Posterior cingulate gyrus (tissue), 11 donors: Measurements from ENCODE around the gene RRAD.
A peak's percentile ranks its signal among the peaks of the same experiment; 100 is the strongest.
"Not testable (repeated sequence)": the region's sequence is repeated elsewhere in the genome, so short reads cannot be mapped to it uniquely, and the experiment has no call there.

Experiments
- DNase-seq, 10 donors: peaks; one replicate each; pipeline versions ENCODE4 v3.0.0 to v3.0.0-alpha.2; 2020 to 2021; ENCODE audit warnings: mixed read lengths in 3 of 10
- intact Hi-C: fragments of 100-400 bp; cut with DNase I; formaldehyde crosslinking; loops from one replicate; pipeline ENCODE4 v1.15.1; 2023

The RRAD gene

GRCh38 chr16:66925322-66925840, at the start of gene RRAD:
Gene RRAD (minus strand): TSS chr16:66925535. CDS start chr16:66925179, 356 bp downstream.
- intact Hi-C loops, result no loop called here

DNA sequence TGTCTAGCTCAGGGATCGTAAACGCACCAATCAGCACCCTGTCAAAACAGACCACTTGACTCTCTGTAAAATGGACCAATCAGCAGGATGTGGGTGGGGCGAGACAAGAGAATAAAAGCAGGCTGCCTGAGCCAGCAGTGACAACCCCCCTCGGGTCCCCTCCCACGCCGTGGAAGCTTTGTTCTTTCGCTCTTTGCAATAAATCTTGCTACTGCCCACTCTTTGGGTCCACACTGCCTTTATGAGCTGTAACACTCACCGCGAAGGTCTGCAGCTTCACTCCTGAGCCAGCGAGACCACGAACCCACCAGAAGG, 49.6 kb upstream of the RRAD start:
- peak in 3 of 10 donors; percentile 24 to 50 (median 40) for DNase-seq
- intact Hi-C loops, result not testable (repeated sequence)

More at GRCh38 chr16:66925322-66925840, at the start of gene RRAD:
- no peak for DNase-seq

DNA sequence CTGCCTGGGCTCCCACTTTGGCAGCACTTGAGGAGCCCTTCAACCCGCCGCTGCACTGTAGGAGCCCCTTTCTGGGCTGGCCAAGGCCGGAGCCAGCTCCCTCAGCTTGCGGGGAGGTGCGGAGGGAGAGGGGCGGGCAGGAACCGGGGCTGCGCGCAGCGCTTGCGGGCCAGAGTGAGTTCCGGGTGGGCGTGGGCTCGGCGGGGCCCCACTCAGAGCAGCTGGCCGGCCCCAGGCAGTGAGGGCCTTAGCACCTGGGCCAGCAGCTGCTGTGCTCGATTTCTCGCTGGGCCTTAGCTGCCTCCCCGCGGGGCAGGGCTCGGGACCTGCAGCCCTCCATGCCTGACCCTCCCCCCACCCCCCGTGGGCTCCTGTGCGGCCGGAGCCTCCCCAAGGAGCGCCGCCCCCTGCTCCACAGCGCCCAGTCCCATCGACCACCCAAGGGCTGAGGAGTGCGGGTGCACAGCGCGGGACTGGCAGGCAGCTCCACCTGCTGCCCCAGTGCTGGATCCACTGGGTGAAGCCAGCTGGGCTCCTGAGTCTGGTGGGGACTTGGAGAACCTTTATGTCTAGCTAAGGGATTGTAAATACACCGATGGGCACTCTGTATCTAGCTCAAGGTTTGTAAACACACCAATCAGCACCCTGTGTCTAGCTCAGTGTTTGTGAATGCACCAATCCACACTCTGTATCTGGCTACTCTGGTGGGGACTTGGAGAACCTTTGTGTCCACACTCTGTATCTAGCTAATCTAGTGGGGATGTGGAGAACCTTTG, 49.0 kb upstream of the RRAD start:
- intact Hi-C loops, result not testable (repeated sequence)
- DNase-seq, result peak in 3 of 10 donors; percentile 35 to 72 (median 45)

DNA sequence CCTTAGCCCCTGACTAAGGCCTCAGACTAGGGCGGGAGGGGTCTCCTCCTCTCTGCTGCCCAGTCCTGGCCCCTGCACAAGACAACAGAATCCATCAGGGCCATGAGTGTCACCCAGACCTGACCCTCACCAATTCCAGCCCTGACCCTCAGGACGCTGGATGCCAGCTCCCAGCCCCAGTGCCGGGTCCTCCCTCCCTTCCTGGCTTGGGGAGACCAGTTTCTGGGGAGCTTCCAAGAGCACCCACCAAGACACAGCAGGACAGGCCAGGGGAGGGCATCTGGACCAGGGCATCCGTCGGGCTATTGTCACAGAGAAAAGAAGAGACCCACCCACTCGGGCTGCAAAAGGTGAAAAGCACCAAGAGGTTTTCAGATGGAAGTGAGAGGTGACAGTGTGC, 48.4 kb upstream of the RRAD start:
- DNase-seq, result peak in 3 of 10 donors; percentile 25 to 77 (median 62)
- intact Hi-C loops, result no loop called here

DNA sequence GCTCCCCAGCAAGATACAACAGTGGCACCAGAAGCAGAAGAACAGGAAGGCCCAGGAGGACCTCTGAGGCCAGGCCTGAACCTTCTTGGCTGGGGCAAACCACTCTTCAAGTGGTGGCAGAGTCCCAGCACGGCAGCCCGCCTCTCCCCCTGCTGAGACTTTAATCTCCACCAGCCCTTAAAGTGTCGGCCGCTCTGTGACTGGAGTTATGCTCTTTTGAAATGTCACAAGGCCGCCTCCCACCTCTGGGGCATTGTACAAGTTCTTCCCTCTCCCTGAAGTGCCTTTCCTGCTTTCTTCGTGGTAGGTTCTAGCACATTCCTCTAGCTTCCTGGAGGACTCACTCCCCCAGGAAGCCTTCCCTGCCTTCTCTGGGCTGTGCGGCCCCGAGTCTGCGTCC, 47.6 kb upstream of the RRAD start:
- peak in 2 of 10 donors; percentile 45 to 56 for DNase-seq
- intact Hi-C loops, result no loop called here

DNA sequence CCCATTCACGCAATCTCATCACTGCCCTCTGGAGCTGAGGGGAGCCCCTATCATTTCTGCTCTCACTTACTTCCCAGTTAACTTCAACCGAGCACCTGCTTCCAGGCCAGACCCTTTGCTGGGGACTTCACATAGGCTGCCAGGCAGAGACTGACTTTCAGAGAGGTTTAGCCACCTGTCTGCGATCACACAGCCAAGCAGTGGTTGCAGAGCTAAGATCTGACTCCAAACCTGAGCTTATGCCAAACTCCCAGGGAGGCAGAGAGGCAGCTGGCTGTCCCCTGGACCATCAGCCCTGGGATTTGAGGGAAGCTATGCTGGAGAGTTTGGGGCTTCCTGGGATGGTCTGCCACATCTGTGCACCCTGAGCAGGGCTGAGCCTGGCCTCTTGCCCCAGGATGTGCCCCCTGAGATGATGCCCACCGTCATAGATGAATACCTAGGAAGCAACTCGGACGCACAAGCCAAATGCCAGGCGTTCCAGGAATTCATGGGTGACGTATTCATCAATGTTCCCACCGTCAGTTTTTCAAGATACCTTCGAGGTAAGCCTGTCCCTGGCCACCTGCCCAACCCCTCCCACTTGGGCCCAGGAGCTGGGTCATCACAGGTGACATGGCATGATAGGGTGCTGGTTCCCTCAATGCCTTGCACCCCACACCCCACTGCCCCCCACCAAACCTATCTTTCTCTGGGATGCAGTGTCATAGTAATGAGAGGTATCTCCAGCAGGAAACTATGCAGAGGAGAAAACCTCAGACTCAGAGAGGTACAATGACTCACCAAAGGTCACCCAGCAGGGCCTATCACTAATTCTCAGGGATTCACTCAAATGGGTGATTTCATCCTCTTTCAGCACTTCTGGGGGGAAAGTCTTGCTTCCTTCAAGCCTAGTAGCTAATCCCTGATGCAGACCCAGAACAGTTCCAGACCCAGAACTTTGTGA, 45.7 kb upstream of the RRAD start:
- intact Hi-C loops, result no loop called here

GRCh38 chr16:66968847-66969246, 43.5 kb upstream of the RRAD start:
- intact Hi-C loops, result no loop called here
- DNase-seq, result peak in 2 of 10 donors; percentile 71 to 80

More for the DNA sequence above, 45.7 kb upstream of the RRAD start:
- DNase-seq, result peak in 3 of 10 donors; percentile 35 to 81 (median 61)

- intact Hi-C loops, result no loop called here
These were observed 38.7 kb upstream of the RRAD start for GRCh38 chr16:66964049-66964448.

GRCh38 chr16:66961914-66962313, 36.6 kb upstream of the RRAD start:
- intact Hi-C loops, result no loop called here
- peak in 2 of 10 donors; percentile 17 to 66 for DNase-seq

More at GRCh38 chr16:66964049-66964448, 38.7 kb upstream of the RRAD start:
- peak in 3 of 10 donors; percentile 59 to 68 (median 59) for DNase-seq

DNA sequence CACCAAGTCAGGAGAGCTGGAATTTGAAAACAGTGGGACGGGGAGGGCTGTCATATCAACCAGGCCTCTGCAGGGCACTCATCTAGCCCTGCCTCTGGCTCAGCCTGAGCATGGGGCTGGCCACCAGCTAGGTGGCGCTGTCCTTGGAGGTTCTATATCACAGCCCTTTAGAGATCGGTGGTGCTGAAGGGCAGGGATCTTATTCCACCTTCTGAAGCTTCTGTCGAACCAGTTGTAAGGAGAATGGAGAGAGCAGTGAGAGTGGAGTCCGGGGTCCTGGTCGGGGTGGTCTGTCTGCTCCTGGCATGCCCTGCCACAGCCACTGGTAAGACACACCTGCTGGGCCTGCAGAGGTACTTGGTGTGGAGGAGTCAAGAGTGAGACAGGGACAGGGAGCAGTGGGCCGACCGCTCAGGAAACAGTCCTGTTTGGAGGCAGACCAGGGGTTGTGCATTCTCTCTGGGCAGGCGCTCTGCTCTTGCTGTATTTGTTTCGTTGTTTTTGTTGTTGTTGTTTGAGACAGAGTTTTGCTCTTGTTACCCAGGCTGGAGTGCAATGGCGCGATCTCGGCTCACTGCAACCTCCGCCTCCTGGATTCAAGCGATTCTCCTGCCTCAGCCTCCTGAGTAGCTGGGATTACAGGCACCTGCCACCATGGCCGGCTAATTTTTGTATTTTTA, 35.9 kb upstream of the RRAD start, which contains the start of gene CES3:
TSS of gene CES3 (plus strand) at position 202 of the 680 bp plus-strand sequence. CDS start at position 244, 42 bp downstream.
- DNase-seq, result peak in 9 of 10 donors; percentile 43 to 94 (median 54)
- intact Hi-C loops, result no loop called here

DNA sequence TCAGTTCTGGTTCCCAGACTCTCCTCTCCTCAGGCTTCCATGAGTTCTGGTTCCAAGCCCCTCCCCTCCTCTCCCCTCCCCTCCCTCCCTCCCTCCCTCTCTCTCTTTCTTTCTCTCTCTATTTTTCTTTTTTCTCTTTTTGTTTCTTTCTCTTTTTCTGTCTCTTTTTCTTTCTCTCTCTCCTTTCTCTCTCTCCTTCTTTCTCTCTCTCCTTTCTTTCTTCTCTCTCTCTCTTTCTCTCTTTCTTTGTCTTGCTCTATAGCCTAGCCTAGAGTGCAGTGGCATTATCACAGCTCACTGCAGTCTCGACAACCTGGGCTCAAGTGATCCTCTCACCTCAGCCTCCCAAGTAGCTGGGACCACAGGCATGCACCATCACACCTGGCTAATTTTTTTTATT, 34.9 kb upstream of the RRAD start:
- intact Hi-C loops, result no loop called here
- peak in 1 of 10 donors; percentile 4 for DNase-seq

DNA sequence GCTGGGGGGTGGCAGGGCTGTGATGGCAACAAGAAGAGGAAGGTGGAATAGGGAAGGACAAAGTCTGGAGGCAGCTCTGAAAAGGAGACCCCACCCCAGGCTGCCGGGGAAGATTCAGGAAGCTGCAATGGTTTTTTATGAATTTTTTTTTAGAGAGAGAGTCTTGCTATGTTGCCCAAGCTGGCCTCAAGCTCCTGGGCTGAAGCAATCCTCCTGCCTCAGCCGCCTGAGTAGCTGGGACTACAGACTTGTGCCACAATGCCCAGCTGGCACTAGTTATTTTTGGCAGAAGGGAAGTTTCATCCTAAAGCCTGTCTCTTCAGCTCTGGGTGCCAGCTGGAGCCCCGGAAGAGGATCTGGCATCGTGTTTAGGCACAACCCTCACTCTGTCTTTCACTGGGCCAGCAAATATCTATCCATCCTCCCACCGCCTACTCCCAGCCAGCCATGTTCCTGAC, 34.4 kb upstream of the RRAD start:
- intact Hi-C loops, result no loop called here
- DNase-seq, result peak in 8 of 10 donors; percentile 48 to 91 (median 70)

DNA sequence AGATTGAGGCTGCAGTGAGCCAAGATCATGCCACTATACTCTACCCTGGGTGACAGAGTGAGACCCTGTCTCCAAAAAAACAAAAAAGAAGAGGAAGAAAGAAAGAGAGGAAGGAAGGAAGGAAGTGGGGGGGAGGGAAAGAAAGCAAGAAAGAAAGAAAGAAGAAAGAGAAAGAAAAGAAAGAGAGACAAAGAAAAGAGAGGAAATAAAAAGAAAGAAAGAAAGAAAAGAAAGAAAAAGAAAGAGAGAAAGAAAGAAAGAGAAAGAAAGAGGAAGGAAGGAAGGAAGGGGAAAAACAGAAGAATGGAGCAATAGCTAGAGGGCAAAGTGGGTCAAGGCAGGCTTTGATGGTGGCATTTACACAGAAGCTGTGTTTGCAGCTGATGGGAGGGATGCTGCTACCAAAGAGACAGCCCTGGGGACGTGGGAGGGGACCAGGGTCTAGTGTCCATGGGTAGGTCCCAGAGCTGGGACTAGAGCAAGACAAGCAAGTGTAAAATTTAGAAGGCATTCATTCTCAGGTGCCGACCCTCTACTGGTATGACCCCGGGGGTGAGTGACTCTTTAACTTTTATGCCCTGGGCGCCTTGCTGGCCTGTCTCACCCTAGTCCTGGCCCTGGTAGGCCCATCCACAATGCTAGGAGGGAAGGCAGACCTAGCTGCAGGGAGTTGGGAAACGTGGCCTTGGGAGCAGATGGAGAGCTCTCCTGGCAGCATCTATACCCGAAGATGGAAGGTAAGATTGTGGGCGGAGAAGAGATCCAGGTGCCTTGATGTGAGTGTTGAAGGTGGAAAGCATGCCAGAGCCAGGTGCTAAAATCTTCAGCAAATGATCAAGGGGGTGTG, 33.7 kb upstream of the RRAD start:
- DNase-seq, result peak in 1 of 10 donors; percentile 52
- intact Hi-C loops, result no loop called here

- intact Hi-C loops, DNase-seq: not testable (repeated sequence)
These were observed 30.8 kb upstream of the RRAD start for GRCh38 chr16:66956154-66956457.

- intact Hi-C loops, result loop anchor here (2.0 kb wide), 1 partner anchor 199 kb away; no protein-coding TSS in a partner anchor
These were observed 30.2 kb upstream of the RRAD start for GRCh38 chr16:66955363-66956153.

DNA sequence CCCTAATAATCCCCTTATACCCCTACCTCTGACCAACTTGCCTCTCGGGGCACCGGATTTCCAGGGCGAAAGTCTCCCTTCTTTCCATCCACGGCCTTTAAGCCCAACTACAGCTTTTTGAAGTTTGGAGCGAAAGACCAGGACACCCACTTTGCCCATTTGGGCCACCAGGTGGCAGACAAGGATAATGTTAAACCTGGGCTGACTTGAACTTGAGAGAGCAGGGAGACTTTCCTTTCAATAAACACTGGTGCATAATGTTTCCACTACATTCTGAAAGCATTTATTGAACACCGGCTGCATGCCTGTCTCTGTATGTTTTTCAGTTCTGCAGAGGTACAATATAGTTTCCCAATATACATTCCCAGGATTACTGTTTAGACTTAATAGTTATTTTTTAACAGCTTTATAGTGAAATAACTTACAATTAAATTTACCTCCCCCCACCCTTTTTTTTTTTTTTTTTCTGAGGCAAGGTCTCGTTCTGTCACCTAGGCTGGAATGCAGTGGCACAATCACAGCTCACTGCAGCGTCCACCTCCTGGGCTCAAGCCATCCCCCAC, 28.8 kb upstream of the RRAD start:
- peak; percentile 60 to 96 (median 82) for DNase-seq
- intact Hi-C loops, result loop anchor here (2.0 kb wide), 1 partner anchor 201 kb away; no protein-coding TSS in a partner anchor

More at GRCh38 chr16:66955363-66956153, 30.2 kb upstream of the RRAD start:
- peak in 2 of 10 donors; percentile 9 to 51 for DNase-seq

DNA sequence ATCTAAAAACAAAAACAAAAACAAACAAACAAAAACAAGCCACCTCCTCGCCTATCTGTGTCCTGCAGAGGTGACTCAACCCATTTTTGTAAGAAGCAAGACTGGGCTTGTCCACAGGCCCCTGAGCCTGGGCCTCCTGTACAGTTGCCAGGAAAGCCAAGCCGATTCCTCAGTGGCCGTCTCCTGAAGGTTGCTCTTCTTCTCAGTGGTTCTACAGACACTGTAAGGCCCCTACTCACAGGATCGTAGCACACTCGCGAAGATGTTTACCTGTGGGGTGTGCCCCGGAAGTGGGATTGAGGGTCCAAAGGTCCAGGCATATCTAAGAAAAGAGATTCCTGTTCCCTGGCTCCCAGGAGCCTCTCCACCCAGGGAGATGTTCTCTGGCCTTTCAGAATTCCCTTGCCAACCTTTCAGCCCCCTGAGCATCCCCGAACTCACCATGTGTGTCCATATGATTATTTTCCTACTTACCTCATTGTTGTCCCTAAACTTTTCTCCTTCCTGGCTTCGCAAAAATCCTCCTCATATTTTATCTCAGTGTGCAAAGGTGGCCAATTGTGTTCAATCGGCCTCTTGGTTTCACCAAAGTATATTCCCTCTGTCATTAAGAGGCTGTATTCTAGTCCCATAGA, 28.2 kb upstream of the RRAD start:
- peak in 2 of 10 donors; percentile 22 to 31 for DNase-seq
- intact Hi-C loops, result loop anchor here (2.0 kb wide), 1 partner anchor 201 kb away; no protein-coding TSS in a partner anchor
